CD4-positive, alpha-beta T cell treated with Interleukin-6 at 100 ng/mL for 8 hours (primary cell): ENCODE results near the gene RALA.

Source experiments
- DNase-seq: peaks from one replicate; pipeline ENCODE4 v3.0.0-alpha.2; 2020; ENCODE audit warnings: mixed read lengths, low spot score

RALA gene

GRCh38 chr7:39614299-39614698 is 9.1 kb upstream of the RALA start:
- DNase-seq: no peak

GRCh38 chr7:39615350-39615975 is 7.9 kb upstream of the RALA start:
- DNase-seq: no peak

GRCh38 chr7:39616138-39616537 is 7.2 kb upstream of the RALA start:
- DNase-seq: no peak

- DNase-seq: no peak
These were observed 6.4 kb upstream of the RALA start for GRCh38 chr7:39617005-39617404.

- no peak for DNase-seq
These were observed 4.5 kb upstream of the RALA start for GRCh38 chr7:39618868-39619267.

GRCh38 chr7:39620486-39620885 is 2.9 kb upstream of the RALA start:
- DNase-seq: no peak

- DNase-seq: no peak
These were observed 2.1 kb upstream of the RALA start for GRCh38 chr7:39621261-39621660.

GRCh38 chr7:39621784-39622411 is 1.5 kb upstream of the RALA start:
- DNase-seq: no peak

GRCh38 chr7:39622609-39623008 is 763 bp upstream of the RALA start:
- DNase-seq: no peak

- DNase-seq: no peak
These were observed 515 bp downstream of the RALA start for GRCh38 chr7:39623732-39624441.

GRCh38 chr7:39624442-39624807 is 1.1 kb downstream of the RALA start:
- DNase-seq: no peak

GRCh38 chr7:39624935-39625694 is 1.7 kb downstream of the RALA start:
- DNase-seq: no peak

GRCh38 chr7:39631736-39632308 is 8.4 kb downstream of the RALA start:
- DNase-seq: no peak

- DNase-seq: peak; percentile 48
These were observed 10.4 kb downstream of the RALA start for GRCh38 chr7:39633563-39634477.

GRCh38 chr7:39634478-39634805 is 11.1 kb downstream of the RALA start:
- DNase-seq: no peak

- no peak for DNase-seq
These were observed 14.0 kb downstream of the RALA start for GRCh38 chr7:39637400-39637799.

- no peak for DNase-seq
These were observed 14.7 kb downstream of the RALA start for GRCh38 chr7:39637963-39638485.

GRCh38 chr7:39642896-39643295 is 19.5 kb downstream of the RALA start:
- no peak for DNase-seq

- no peak for DNase-seq
These were observed 20.8 kb downstream of the RALA start for GRCh38 chr7:39644170-39644569.

GRCh38 chr7:39645482-39646407 is 22.4 kb downstream of the RALA start:
- no peak for DNase-seq
